Activated CD4-positive, alpha-beta T cell treated with anti-CD3 and anti-CD28 coated beads, Interleukin-2, amount 10 ng/mL, durations not matched to agents 7 days and 5 days (primary cell): Measurements from ENCODE around the gene KIF1A. TPM values are rescaled to one million over a fixed set of nuclear protein-coding genes. Genes with fewer than 3 reads are reported as not detected.

Experiments
- CTCF ChIA-PET: fragments of 350-600 bp; sonication (Branson Sonifier 250); formaldehyde crosslinking; loops from one replicate; lab custom pipeline; 2021; ENCODE audit warnings: antibody characterized with exemption; lab: Charles Lee
- POLR2A ChIA-PET: fragments of 350-600 bp; sonication (Branson Sonifier 250); formaldehyde crosslinking; loops from one replicate; lab custom pipeline; 2021; ENCODE audit warnings: antibody characterized with exemption; lab: Charles Lee
- DNase-seq: peaks from one replicate; pipeline ENCODE4 v3.0.0-alpha.2; 2020
- H3K27ac Mint-ChIP-seq: one replicate; pipeline ENCODE4 v1.8.0; 2021; ENCODE audit warnings: mild to moderate bottlenecking, moderate library complexity, mixed read lengths
- H3K27me3 Mint-ChIP-seq: one replicate; pipeline ENCODE4 v1.8.0; 2021; ENCODE audit warnings: mixed read lengths
- H3K36me3 Mint-ChIP-seq: one replicate; pipeline ENCODE4 v1.8.0; 2021; ENCODE audit warnings: low read depth, mixed read lengths
- H3K4me1 Mint-ChIP-seq: one replicate; pipeline ENCODE4 v1.8.0; 2021; ENCODE audit warnings: mixed read lengths
- H3K4me3 Mint-ChIP-seq: one replicate; pipeline ENCODE4 v1.8.0; 2021; ENCODE audit warnings: mild to moderate bottlenecking, moderate library complexity, mixed read lengths
- H3K9me3 Mint-ChIP-seq: one replicate; pipeline ENCODE4 v1.8.0; 2021; ENCODE audit warnings: mixed read lengths
- total RNA-seq, 2 experiments: library from RNA; stranded (reverse); gene quantifications; one replicate each; pipeline ENCODE4 v1.2.3, GENCODE V29; 2021

The KIF1A gene
- total RNA-seq, 2 experiments from 2014 or later = 0.37 to 0.40 TPM

- Mint-ChIP-seq H3K4me1 (no peaks in the 10 kb centered on the region), H3K9me3 (no peaks in the 10 kb centered on the region), H3K4me3 (no peak overlapping the region), H3K27me3 (no peaks in the 10 kb centered on the region), H3K27ac (no peak overlapping the region), H3K36me3 (no peaks in the 10 kb centered on the region)
- DNase-seq = no peak
- POLR2A ChIA-PET = no interaction called here
- CTCF ChIA-PET = no interaction called here
Observed at GRCh38 chr2:240764605-240765004, 55.4 kb downstream of the KIF1A start.

- CTCF ChIA-PET = interaction anchor here (1.1 kb wide), 1 partner anchor 11 kb away, joined by 3 read pairs; no protein-coding TSS in a partner anchor
- Mint-ChIP-seq H3K4me1 (no peaks in the 10 kb centered on the region), H3K9me3 (no peaks in the 10 kb centered on the region), H3K27me3 (no peaks in the 10 kb centered on the region), H3K36me3 (no peaks in the 10 kb centered on the region), H3K27ac (no peak overlapping the region), H3K4me3 (no peak overlapping the region)
- POLR2A ChIA-PET = no interaction called here
- no peak for DNase-seq
Observed at GRCh38 chr2:240762971-240763370, 57.0 kb downstream of the KIF1A start.

- CTCF ChIA-PET = interaction anchor here (0.6 to 1.1 kb wide), 2 partner anchors 12 to 902 kb away, joined by 3 read pairs; no protein-coding TSS in a partner anchor
- POLR2A ChIA-PET = no interaction called here
- Mint-ChIP-seq H3K27ac (no peak overlapping the region), H3K4me1 (no peaks in the 10 kb centered on the region), H3K4me3 (no peak overlapping the region), H3K9me3 (no peaks in the 10 kb centered on the region), H3K36me3 (no peaks in the 10 kb centered on the region), H3K27me3 (no peaks in the 10 kb centered on the region)
- no peak for DNase-seq
Observed at GRCh38 chr2:240762249-240762648, 57.8 kb downstream of the KIF1A start.

- POLR2A ChIA-PET = no interaction called here
- CTCF ChIA-PET = no interaction called here
- no peak for DNase-seq
- Mint-ChIP-seq H3K4me1 (no peaks in the 10 kb centered on the region), H3K36me3 (no peaks in the 10 kb centered on the region), H3K4me3 (no peak overlapping the region), H3K9me3 (no peaks in the 10 kb centered on the region), H3K27me3 (no peaks in the 10 kb centered on the region), H3K27ac (no peak overlapping the region)
Observed at GRCh38 chr2:240760576-240761246, 59.3 kb downstream of the KIF1A start.

- Mint-ChIP-seq H3K4me1 (no peaks in the 10 kb centered on the region), H3K9me3 (no peaks in the 10 kb centered on the region), H3K36me3 (no peaks in the 10 kb centered on the region), H3K27ac (no peak overlapping the region), H3K4me3 (no peak overlapping the region), H3K27me3 (no peaks in the 10 kb centered on the region)
- CTCF ChIA-PET = no interaction called here
- no peak for DNase-seq
- POLR2A ChIA-PET = no interaction called here
Observed at GRCh38 chr2:240760121-240760520, 59.9 kb downstream of the KIF1A start.

- no peaks in the 10 kb centered on the region for H3K27me3 Mint-ChIP-seq
- H3K4me1 Mint-ChIP-seq = no peaks in the 10 kb centered on the region
Observed at GRCh38 chr2:240759459-240759858, 60.6 kb downstream of the KIF1A start.

GRCh38 chr2:240757086-240757614 lies 62.9 kb downstream of the KIF1A start:
- DNase-seq = no peak
- Mint-ChIP-seq H3K4me3 (no peak overlapping the region), H3K27ac (no peak overlapping the region), H3K27me3 (no peaks in the 10 kb centered on the region), H3K4me1 (no peaks in the 10 kb centered on the region), H3K9me3 (no peaks in the 10 kb centered on the region), H3K36me3 (no peaks in the 10 kb centered on the region)
- CTCF ChIA-PET = interaction anchor here (1.2 kb wide), 1 partner anchor 36 kb away, joined by 3 read pairs; no protein-coding TSS in a partner anchor
- POLR2A ChIA-PET = no interaction called here

More at GRCh38 chr2:240759459-240759858, 60.6 kb downstream of the KIF1A start:
- no peaks in the 10 kb centered on the region for H3K9me3 Mint-ChIP-seq
- no peaks in the 10 kb centered on the region for H3K36me3 Mint-ChIP-seq
- H3K27ac Mint-ChIP-seq = no peak overlapping the region
- CTCF ChIA-PET = no interaction called here
- POLR2A ChIA-PET = no interaction called here
- no peak for DNase-seq
- H3K4me3 Mint-ChIP-seq = no peak overlapping the region

- no peak for DNase-seq
- POLR2A ChIA-PET = no interaction called here
- H3K9me3 Mint-ChIP-seq = no peaks in the 10 kb centered on the region
- no peaks in the 10 kb centered on the region for H3K36me3 Mint-ChIP-seq
- H3K4me3 Mint-ChIP-seq = no peak overlapping the region
- H3K27ac Mint-ChIP-seq = no peak overlapping the region
- CTCF ChIA-PET = interaction anchor here (0.6 kb wide), 1 partner anchor 858 kb away, joined by 3 read pairs; no protein-coding TSS in a partner anchor
- H3K27me3 Mint-ChIP-seq = no peaks in the 10 kb centered on the region
- H3K4me1 Mint-ChIP-seq = no peaks in the 10 kb centered on the region
Observed at GRCh38 chr2:240752209-240752608, 67.8 kb downstream of the KIF1A start.

- no peaks in the 10 kb centered on the region for H3K27me3 Mint-ChIP-seq
- POLR2A ChIA-PET = no interaction called here
Observed at GRCh38 chr2:240750409-240750808, 69.6 kb downstream of the KIF1A start.

GRCh38 chr2:240749516-240749915 lies 70.5 kb downstream of the KIF1A start:
- H3K27ac Mint-ChIP-seq = no peak overlapping the region
- H3K9me3 Mint-ChIP-seq = no peaks in the 10 kb centered on the region
- DNase-seq = no peak
- H3K4me1 Mint-ChIP-seq = no peaks in the 10 kb centered on the region
- no peak overlapping the region for H3K4me3 Mint-ChIP-seq
- H3K27me3 Mint-ChIP-seq = no peaks in the 10 kb centered on the region
- ChIA-PET POLR2A (no interaction called here), CTCF (interaction anchor here (1.0 kb wide), 1 partner anchor 8 kb away, joined by 4 read pairs; no protein-coding TSS in a partner anchor)
- H3K36me3 Mint-ChIP-seq = no peaks in the 10 kb centered on the region

More at GRCh38 chr2:240750409-240750808, 69.6 kb downstream of the KIF1A start:
- CTCF ChIA-PET = interaction anchor here (1.0 kb wide), 1 partner anchor 9 kb away, joined by 4 read pairs; no protein-coding TSS in a partner anchor
- H3K4me3 Mint-ChIP-seq = no peak overlapping the region
- no peaks in the 10 kb centered on the region for H3K36me3 Mint-ChIP-seq
- no peak for DNase-seq
- no peaks in the 10 kb centered on the region for H3K4me1 Mint-ChIP-seq
- H3K9me3 Mint-ChIP-seq = no peaks in the 10 kb centered on the region
- no peak overlapping the region for H3K27ac Mint-ChIP-seq

- ChIA-PET CTCF (interaction anchor here (1.0 kb wide), 1 partner anchor 11 kb away, joined by 3 read pairs; no protein-coding TSS in a partner anchor), POLR2A (no interaction called here)
- Mint-ChIP-seq H3K27me3 (no peaks in the 10 kb centered on the region), H3K9me3 (no peaks in the 10 kb centered on the region), H3K27ac (no peak overlapping the region), H3K4me3 (no peak overlapping the region), H3K4me1 (no peaks in the 10 kb centered on the region), H3K36me3 (no peaks in the 10 kb centered on the region)
- DNase-seq = no peak
Observed at GRCh38 chr2:240747256-240747655, 72.8 kb downstream of the KIF1A start.

GRCh38 chr2:240746671-240747070 lies 73.3 kb downstream of the KIF1A start:
- Mint-ChIP-seq H3K4me1 (no peaks in the 10 kb centered on the region), H3K27me3 (no peaks in the 10 kb centered on the region), H3K4me3 (no peak overlapping the region), H3K36me3 (no peaks in the 10 kb centered on the region), H3K9me3 (no peaks in the 10 kb centered on the region), H3K27ac (no peak overlapping the region)
- no peak for DNase-seq
- CTCF ChIA-PET = interaction anchor here (1.0 kb wide), 1 partner anchor 12 kb away, joined by 3 read pairs; no protein-coding TSS in a partner anchor
- POLR2A ChIA-PET = no interaction called here

GRCh38 chr2:240745962-240746361 lies 74.1 kb downstream of the KIF1A start:
- DNase-seq = no peak
- Mint-ChIP-seq H3K27ac (no peak overlapping the region), H3K4me3 (no peak overlapping the region), H3K27me3 (no peaks in the 10 kb centered on the region), H3K4me1 (no peaks in the 10 kb centered on the region), H3K36me3 (no peaks in the 10 kb centered on the region), H3K9me3 (no peaks in the 10 kb centered on the region)
- ChIA-PET POLR2A (no interaction called here), CTCF (no interaction called here)
